K562 (cell line): ENCODE data around the gene SAP30BP. TPM values are rescaled to one million over a fixed set of nuclear protein-coding genes. Genes with fewer than 3 reads are reported as not detected.
A peak's percentile ranks its signal among the peaks of the same experiment; 100 is the strongest.

Experiments
- ARID1B ChIP-seq: fragments of 450-650 bp; IDR thresholded peaks from 2 replicates; pipeline ENCODE4 v1.6.1; 2016; ENCODE audit warnings: antibody characterized with exemption, mild to moderate bottlenecking, inconsistent platforms
- CC2D1A ChIP-seq: fragments of 450-650 bp; IDR thresholded peaks from 2 replicates; pipeline ENCODE4 v1.6.1; 2017; ENCODE audit warnings: mild to moderate bottlenecking
- CHCHD3 ChIP-seq: fragments of 250-450 bp; sonication (Bioruptor Pico); IDR thresholded peaks from 2 replicates; pipeline ENCODE4 v2.1.2; 2022; ENCODE audit warnings: mild to moderate bottlenecking
- CREB3 ChIP-seq: fragments of 450-650 bp; conservative IDR thresholded peaks from 2 replicates; pipeline ENCODE4 v1.6.1; 2016; ENCODE audit warnings: missing genetic modification characterization, low read depth, mild to moderate bottlenecking, missing compliant biosample characterization, moderate library complexity
- GTF2A2 ChIP-seq: IDR thresholded peaks from 2 replicates; pipeline ENCODE4 v1.6.1; 2016; ENCODE audit warnings: mild to moderate bottlenecking, missing genetic modification characterization, missing compliant biosample characterization
- GTF2B ChIP-seq: IDR thresholded peaks from 2 replicates; pipeline ENCODE4 v1.6.1; 2011; ENCODE audit not compliant: insufficient read length; ENCODE audit errors: extremely low read depth
- HIVEP1 ChIP-seq: fragments of 250-450 bp; sonication (Bioruptor Pico); IDR thresholded peaks from 2 replicates; pipeline ENCODE4 v1.4.0; 2020; ENCODE audit warnings: mild to moderate bottlenecking
- MTF1 ChIP-seq: fragments of 250-450 bp; sonication (Bioruptor Pico); IDR thresholded peaks from 2 replicates; pipeline ENCODE4 v1.9.0; 2021; ENCODE audit warnings: moderate library complexity, mild to moderate bottlenecking, inconsistent platforms, borderline replicate concordance
- MYC ChIP-seq, 2 experiments: fragments of 250-450 bp in 1 of 2; sonication (Bioruptor Pico) in 1 of 2; IDR thresholded peaks; 2 replicates each; pipeline versions ENCODE4 v1.5.1 to v1.6.1; 2012 to 2021; ENCODE audit warnings: low read depth in 2 of 2, borderline replicate concordance in 1 of 2, improper control_type of control experiment in 1 of 2, low read length in 1 of 2, mild to moderate bottlenecking in 1 of 2, moderate library complexity in 1 of 2
- NCOA2 ChIP-seq, 2 experiments: fragments of 450-650 bp; IDR thresholded peaks; 2 replicates each; pipeline ENCODE4 v1.6.1; 2018; ENCODE audit warnings: mild to moderate bottlenecking in 2 of 2, moderate library complexity in 1 of 2; ENCODE audit not compliant: partially characterized antibody in 2 of 2
- RFX5 ChIP-seq: IDR thresholded peaks from 2 replicates; pipeline ENCODE4 v1.6.1; 2011; ENCODE audit warnings: low read depth, mild to moderate bottlenecking, improper control_type of control experiment, low read length
- RFX7 ChIP-seq: fragments of 250-450 bp; sonication (Bioruptor Pico); IDR thresholded peaks from 2 replicates; pipeline ENCODE4 v1.5.1; 2021; ENCODE audit warnings: mild to moderate bottlenecking
- RUNX1 ChIP-seq: sonication (generic); IDR thresholded peaks from 2 replicates; pipeline ENCODE4 v1.6.1; 2016; ENCODE audit warnings: antibody characterized with exemption, low read depth
- TCF3 ChIP-seq: sonication (generic); formaldehyde crosslinking; IDR thresholded peaks from 2 replicates; pipeline ENCODE4 v1.4.0; 2020; ENCODE audit warnings: mild to moderate bottlenecking, missing genetic modification reagents
- ZBTB33 ChIP-seq: sonication (generic); formaldehyde crosslinking; IDR thresholded peaks from 2 replicates; pipeline ENCODE4 v1.8.1; 2023; ENCODE audit warnings: mild to moderate bottlenecking, missing genetic modification reagents
- ZNF124 ChIP-seq: sonication (generic); formaldehyde crosslinking; IDR thresholded peaks from 2 replicates; pipeline ENCODE4 v1.8.1; 2022; ENCODE audit warnings: missing genetic modification reagents
- ZNF217 ChIP-seq: sonication (generic); formaldehyde crosslinking; IDR thresholded peaks from 2 replicates; pipeline ENCODE4 v1.8.0; 2022; ENCODE audit warnings: mild to moderate bottlenecking, missing genetic modification reagents
- ZNF586 ChIP-seq: fragments of 450-650 bp; formaldehyde crosslinking; conservative IDR thresholded peaks from 2 replicates; pipeline ENCODE4 v1.4.0; 2020; ENCODE audit warnings: mild to moderate bottlenecking, moderate library complexity
- polyA plus RNA-seq, 8 experiments: library from polyadenylated mRNA; depleted of rRNA in 4 of 8; stranded (reverse) in 5 of 8; unstranded in 3 of 8; fragments of >200 nt; fragmentation: Nextera tagmentation in 2 of 8; fragmentation: Illumina TruSeq in 1 of 8; extraction: Ambion mirVana in 2 of 8; extraction: Trizol in 1 of 8; gene quantifications; 2 replicates each; pipeline versions ENCODE4 v1.2.1 to v1.2.3, GENCODE V29; 2011 to 2014; ENCODE audit warnings: inconsistent platforms in 1 of 8, missing spikeins in 1 of 8
- total RNA-seq, 7 experiments: library from RNA; depleted of rRNA in 6 of 7; stranded (reverse); fragments of >200 nt in 6 of 7; fragmentation: Illumina TruSeq in 2 of 7; extraction: Trizol in 2 of 7; gene quantifications; 2 replicates each; pipeline versions ENCODE4 v1.2.1 to v1.2.3, GENCODE V29; 2011 to 2021; ENCODE audit warnings: low replicate concordance in 1 of 7
- TF ChIP-seq, protein P1 (sequence below): fragments of 200-800 bp; sonication (Bioruptor generic); IDR thresholded peaks from 2 replicates; pipeline ENCODE4 v1.6.1; 2017; ENCODE audit warnings: missing genetic modification characterization, missing compliant biosample characterization
- TF ChIP-seq, protein P2 (sequence below), 3 experiments: fragments of 200-800 bp in 1 of 3; fragments of 250-450 bp in 1 of 3; fragments of 450-650 bp in 1 of 3; sonication (Bioruptor Pico) in 1 of 3; sonication (Bioruptor generic) in 1 of 3; formaldehyde crosslinking in 1 of 3; IDR thresholded peaks; 2 replicates each; pipeline versions ENCODE4 v1.6.1 to v1.8.0; 2016 to 2022; ENCODE audit warnings: mild to moderate bottlenecking in 2 of 3, missing genetic modification characterization in 2 of 3, missing compliant biosample characterization in 1 of 3, moderate library complexity in 1 of 3

SAP30BP gene
- total and polyA plus RNA-seq, 9 of the 15 experiments (the other 6 are each of a cell fraction or from before 2014, with no cell fraction given): 45.3 to 154 (median 71.7) TPM

GRCh38 chr17:75707079-75707571, 40.0 kb downstream of the SAP30BP start (continued):
- TF ChIP-seq, protein P1, sequence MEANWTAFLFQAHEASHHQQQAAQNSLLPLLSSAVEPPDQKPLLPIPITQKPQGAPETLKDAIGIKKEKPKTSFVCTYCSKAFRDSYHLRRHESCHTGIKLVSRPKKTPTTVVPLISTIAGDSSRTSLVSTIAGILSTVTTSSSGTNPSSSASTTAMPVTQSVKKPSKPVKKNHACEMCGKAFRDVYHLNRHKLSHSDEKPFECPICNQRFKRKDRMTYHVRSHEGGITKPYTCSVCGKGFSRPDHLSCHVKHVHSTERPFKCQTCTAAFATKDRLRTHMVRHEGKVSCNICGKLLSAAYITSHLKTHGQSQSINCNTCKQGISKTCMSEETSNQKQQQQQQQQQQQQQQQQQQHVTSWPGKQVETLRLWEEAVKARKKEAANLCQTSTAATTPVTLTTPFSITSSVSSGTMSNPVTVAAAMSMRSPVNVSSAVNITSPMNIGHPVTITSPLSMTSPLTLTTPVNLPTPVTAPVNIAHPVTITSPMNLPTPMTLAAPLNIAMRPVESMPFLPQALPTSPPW (CRISPR knock-in tag): peak; percentile 49
- TF ChIP-seq RUNX1: no peak
- TF ChIP-seq, protein P2, sequence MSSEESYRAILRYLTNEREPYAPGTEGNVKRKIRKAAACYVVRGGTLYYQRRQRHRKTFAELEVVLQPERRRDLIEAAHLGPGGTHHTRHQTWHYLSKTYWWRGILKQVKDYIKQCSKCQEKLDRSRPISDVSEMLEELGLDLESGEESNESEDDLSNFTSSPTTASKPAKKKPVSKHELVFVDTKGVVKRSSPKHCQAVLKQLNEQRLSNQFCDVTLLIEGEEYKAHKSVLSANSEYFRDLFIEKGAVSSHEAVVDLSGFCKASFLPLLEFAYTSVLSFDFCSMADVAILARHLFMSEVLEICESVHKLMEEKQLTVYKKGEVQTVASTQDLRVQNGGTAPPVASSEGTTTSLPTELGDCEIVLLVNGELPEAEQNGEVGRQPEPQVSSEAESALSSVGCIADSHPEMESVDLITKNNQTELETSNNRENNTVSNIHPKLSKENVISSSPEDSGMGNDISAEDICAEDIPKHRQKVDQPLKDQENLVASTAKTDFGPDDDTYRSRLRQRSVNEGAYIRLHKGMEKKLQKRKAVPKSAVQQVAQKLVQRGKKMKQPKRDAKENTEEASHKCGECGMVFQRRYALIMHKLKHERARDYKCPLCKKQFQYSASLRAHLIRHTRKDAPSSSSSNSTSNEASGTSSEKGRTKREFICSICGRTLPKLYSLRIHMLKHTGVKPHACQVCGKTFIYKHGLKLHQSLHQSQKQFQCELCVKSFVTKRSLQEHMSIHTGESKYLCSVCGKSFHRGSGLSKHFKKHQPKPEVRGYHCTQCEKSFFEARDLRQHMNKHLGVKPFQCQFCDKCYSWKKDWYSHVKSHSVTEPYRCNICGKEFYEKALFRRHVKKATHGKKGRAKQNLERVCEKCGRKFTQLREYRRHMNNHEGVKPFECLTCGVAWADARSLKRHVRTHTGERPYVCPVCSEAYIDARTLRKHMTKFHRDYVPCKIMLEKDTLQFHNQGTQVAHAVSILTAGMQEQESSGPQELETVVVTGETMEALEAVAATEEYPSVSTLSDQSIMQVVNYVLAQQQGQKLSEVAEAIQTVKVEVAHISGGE (CRISPR knock-in tag; IDR thresholded peaks at IDR 0.05): no peak
- no peak for TF ChIP-seq GTF2B
- no peak for TF ChIP-seq GTF2A2 (tag)
- no peak for TF ChIP-seq ZNF217 (CRISPR knock-in tag)
- TF ChIP-seq CREB3 (tag): no peak
- TF ChIP-seq CC2D1A: no peak
- no peak for TF ChIP-seq NCOA2 (IDR thresholded peaks at IDR 0.05; ENCODE audit: partially characterized antibody in 2 of 2)
- no peak for TF ChIP-seq HIVEP1 (CRISPR knock-in tag)
- TF ChIP-seq RFX7 (CRISPR knock-in tag): no peak
- TF ChIP-seq ZNF124 (CRISPR knock-in tag): no peak
- TF ChIP-seq MYC (IDR thresholded peaks at IDR 0.05; ENCODE audit: low read depth, low read length): no peak
- no peak for TF ChIP-seq MYC (CRISPR knock-in tag; IDR thresholded peaks at IDR 0.05; ENCODE audit: borderline replicate concordance, low read depth)
- TF ChIP-seq RFX5: no peak
- TF ChIP-seq ARID1B: peak; percentile 45
- no peak for TF ChIP-seq MTF1 (CRISPR knock-in tag)
- no peak for TF ChIP-seq CHCHD3 (CRISPR knock-in tag)
- TF ChIP-seq ZNF586 (CRISPR knock-in tag): no peak
- TF ChIP-seq TCF3 (CRISPR knock-in tag): peak; percentile 52; the same call in 1 of the 2 replicates
- peak; percentile 87 for TF ChIP-seq ZBTB33 (CRISPR knock-in tag)
